HG02885 (cell line): Measurements from ENCODE around the gene CIB1.

Source experiments
- ATAC-seq: cut with Tn5 transposase; IDR thresholded peaks from one replicate; pipeline ENCODE4 v1.9.1; 2021; ENCODE audit warnings: mild to moderate bottlenecking; ENCODE audit not compliant: unreplicated experiment, poor library complexity

CIB1 gene

GRCh38 chr15:90219421-90220141 is 14.2 kb downstream of the CIB1 start:
- ATAC-seq: no peak

- no peak for ATAC-seq
Measured at GRCh38 chr15:90217671-90218394, 15.9 kb downstream of the CIB1 start.

GRCh38 chr15:90214553-90215196 is 19.1 kb downstream of the CIB1 start:
- ATAC-seq: no peak

GRCh38 chr15:90213818-90214204 is 19.9 kb downstream of the CIB1 start:
- no peak for ATAC-seq

- ATAC-seq: no peak
Measured at GRCh38 chr15:90213122-90213817, 20.5 kb downstream of the CIB1 start.

- ATAC-seq: no peak
Measured at GRCh38 chr15:90212221-90213098, 21.3 kb downstream of the CIB1 start.

- ATAC-seq: no peak
Measured at GRCh38 chr15:90211440-90212143, 22.1 kb downstream of the CIB1 start.

GRCh38 chr15:90211009-90211408 is 22.7 kb downstream of the CIB1 start:
- no peak for ATAC-seq

GRCh38 chr15:90210593-90210992 is 23.1 kb downstream of the CIB1 start:
- ATAC-seq: no peak

GRCh38 chr15:90209591-90209990 is 24.1 kb downstream of the CIB1 start:
- no peak for ATAC-seq

- no peak for ATAC-seq
Measured at GRCh38 chr15:90208356-90208755, 25.4 kb downstream of the CIB1 start.

- ATAC-seq: no peak
Measured at GRCh38 chr15:90207252-90207651, 26.5 kb downstream of the CIB1 start.

- no peak for ATAC-seq
Measured at GRCh38 chr15:90205886-90206285, 27.9 kb downstream of the CIB1 start.

GRCh38 chr15:90205050-90205848 is 28.5 kb downstream of the CIB1 start:
- ATAC-seq: no peak

GRCh38 chr15:90203922-90204321 is 29.8 kb downstream of the CIB1 start:
- ATAC-seq: no peak

GRCh38 chr15:90203473-90203872 is 30.3 kb downstream of the CIB1 start:
- ATAC-seq: no peak

GRCh38 chr15:90202929-90203328 is 30.8 kb downstream of the CIB1 start:
- ATAC-seq: no peak

GRCh38 chr15:90201944-90202375 is 31.8 kb downstream of the CIB1 start:
- ATAC-seq: no peak
